Activated CD4-positive, alpha-beta T cell treated with anti-CD3 and anti-CD28 coated beads for 48 hours (primary cell): ENCODE results near the gene HLA-DPB1.
A peak's percentile ranks its signal among the peaks of the same experiment; 100 is the strongest.
"Not testable (repeated sequence)": the region's sequence is repeated elsewhere in the genome, so short reads cannot be mapped to it uniquely, and the experiment has no call there.

Experiments used
- DNase-seq: peaks from one replicate; pipeline ENCODE4 v3.0.0-alpha.2; 2020

Gene HLA-DPB1

GRCh38 chr6:33072508-33073100 lies 3.2 kb upstream of the HLA-DPB1 start:
- no peak for DNase-seq

DNA sequence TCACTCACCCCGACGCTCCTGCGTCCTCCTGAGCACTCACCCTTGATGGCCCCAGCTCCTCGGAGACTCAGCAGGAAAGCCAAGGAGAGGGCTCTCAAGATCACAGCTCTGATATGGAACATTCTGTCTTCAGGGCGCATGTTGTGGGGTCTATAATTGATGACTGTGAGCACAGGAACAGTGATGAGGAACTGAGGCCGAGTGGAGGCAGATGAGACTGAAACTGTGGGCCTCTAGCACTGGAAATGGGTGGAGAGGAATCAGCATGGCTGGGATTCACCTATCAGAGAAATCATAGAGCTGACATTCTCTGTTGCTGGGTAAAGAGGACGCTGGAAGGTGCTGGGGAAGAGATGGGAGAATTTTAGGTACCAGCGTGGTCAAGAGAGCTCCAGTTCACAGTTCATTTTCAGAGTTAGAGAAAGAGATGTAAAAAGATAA lies 2.3 kb upstream of the HLA-DPB1 start, which contains the start of gene HLA-DPA1:
Gene HLA-DPA1 (minus strand): TSS at position 219 of the 441 bp plus-strand sequence.
- peak; percentile 48 for DNase-seq

DNA sequence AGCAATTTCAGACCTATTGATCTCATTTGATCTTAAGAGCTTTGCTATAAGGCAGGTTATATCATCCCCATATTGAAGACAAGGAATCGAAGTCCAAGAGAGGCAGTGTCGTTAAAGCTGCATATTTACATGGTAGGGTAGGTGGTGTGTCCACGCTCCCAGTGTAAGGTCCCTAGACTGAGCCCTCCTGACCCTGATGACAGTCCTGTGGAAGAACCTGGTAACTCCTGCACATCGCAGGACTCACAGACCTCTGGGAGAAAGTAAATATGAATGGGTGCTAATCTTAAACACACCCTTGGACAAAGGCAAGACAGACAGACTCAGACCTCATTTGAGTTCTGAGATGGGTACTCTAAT lies 602 bp upstream of the HLA-DPB1 start:
- DNase-seq = no peak

- DNase-seq = no peak
Observed at GRCh38 chr6:33076406-33076934, 680 bp downstream of the HLA-DPB1 start.

GRCh38 chr6:33077908-33078307 lies 2.1 kb downstream of the HLA-DPB1 start:
- DNase-seq = no peak

DNA sequence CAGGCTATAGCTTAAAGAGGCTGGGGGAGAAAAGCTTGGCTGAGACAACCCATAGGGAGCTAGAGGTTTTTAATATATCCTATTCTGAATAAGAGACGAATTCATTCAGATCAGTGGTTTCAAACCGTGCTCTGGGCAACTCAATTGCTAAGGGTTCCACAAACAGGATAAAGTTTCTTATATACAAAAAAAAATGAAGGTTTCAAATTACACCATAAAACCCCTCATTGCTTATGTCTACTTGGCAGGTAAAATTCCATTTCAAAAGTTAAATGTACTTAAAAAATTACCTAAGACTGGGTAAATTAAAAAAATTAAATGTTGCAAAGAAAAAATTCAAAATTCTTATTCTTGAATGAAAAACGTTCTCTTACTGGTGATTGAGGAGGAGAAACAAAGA lies 2.7 kb downstream of the HLA-DPB1 start:
- no peak for DNase-seq

DNA sequence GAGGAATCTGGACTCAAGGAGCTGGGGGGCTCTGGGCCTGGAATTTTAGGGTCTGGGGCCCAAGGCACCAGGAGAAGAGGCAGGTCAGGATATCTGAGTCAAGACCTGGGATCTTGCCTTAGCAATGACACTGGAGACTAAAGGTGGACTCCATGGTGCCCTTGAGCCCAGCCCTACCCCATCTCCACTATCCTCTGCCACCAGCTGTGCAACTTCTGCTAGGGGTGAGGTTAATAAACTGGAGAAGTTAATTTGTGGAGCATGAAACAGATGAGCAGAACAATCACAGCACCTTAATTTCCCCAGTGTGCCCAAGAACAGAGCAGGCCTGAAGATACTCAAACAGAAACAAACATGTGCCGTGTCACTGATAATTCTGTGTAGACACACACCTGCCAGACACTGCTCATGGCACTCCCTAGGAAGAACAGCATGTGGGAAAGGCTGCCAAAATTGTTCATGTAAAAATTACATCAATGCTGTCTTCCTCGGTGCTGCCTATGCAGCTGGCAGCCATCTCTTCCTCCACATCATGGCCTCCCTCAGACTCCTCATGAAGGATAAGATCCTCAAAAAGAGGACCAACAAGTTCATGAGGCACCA lies 3.2 kb downstream of the HLA-DPB1 start:
- DNase-seq = no peak

- no peak for DNase-seq
Observed at GRCh38 chr6:33079580-33079979, 3.8 kb downstream of the HLA-DPB1 start.

GRCh38 chr6:33080127-33081089 lies 4.6 kb downstream of the HLA-DPB1 start:
- DNase-seq = no peak

- DNase-seq = no peak
Observed at GRCh38 chr6:33081098-33081824, 5.5 kb downstream of the HLA-DPB1 start.

DNA sequence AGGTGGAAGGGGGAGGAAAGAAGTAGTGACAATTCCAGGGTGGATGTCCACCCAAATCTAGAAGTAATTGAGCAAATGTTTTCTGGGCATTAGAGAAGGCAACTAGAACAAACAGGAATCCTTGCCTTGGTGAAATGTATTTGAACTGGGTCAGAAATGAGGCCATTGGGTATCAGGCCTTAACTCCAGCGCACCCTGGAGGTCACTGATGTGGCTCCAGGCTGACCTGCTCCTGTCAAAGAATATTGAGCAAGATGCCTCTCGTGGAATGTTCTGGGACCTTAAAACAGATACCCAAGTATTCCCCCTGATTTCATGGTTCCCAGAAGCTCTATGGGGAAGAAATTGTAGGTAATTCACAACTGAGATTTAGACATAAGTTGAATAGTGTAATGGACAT lies 6.9 kb downstream of the HLA-DPB1 start:
- peak; percentile 37 for DNase-seq

GRCh38 chr6:33085627-33086026 lies 9.8 kb downstream of the HLA-DPB1 start:
- no peak for DNase-seq

GRCh38 chr6:33088258-33088930 lies 12.6 kb downstream of the HLA-DPB1 start:
- no peak for DNase-seq

- DNase-seq = no peak
Observed at GRCh38 chr6:33088931-33089620, 13.3 kb downstream of the HLA-DPB1 start.

GRCh38 chr6:33091957-33092356 lies 16.2 kb downstream of the HLA-DPB1 start:
- DNase-seq = peak; percentile 78

- DNase-seq = no peak
Observed at GRCh38 chr6:33092385-33092784, 16.6 kb downstream of the HLA-DPB1 start.

DNA sequence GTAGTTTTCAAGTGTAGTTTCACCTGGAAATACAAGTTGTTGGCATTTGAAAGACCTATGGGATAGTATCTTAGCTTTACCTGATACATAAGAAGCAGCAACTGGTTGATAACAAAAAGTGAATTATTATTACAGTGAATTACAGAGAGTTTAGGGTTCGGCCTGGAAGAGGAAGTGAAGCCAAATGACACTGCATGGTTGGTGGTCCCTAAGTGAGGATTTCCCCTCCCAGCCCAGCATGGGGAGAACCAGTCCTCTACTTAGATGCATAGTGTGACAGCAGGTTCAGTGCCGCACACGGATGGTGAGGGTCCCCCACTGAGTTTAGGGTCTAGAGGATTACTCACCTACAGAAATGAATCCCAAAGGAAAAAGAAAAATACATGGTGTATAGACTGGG lies 18.1 kb downstream of the HLA-DPB1 start:
- DNase-seq = no peak

DNA sequence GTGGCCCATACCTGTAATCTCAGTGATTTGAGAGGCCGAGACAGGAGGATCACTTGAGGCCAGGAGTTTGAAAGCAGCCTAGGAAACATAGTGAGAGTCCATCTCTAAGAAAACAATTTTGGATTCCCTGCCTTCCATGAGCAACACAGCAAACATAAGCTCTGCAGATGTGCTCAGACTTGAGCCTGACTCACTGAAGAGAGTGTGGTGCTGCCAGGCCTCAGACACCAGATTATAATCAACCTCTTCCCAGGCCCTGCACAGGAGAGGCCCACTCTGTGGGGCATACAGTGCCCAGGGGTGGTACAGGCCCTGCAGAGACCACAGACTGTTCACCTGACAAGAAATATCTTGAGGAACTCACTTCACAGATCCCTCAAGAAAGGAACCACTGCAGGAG lies 19.9 kb downstream of the HLA-DPB1 start:
- no peak for DNase-seq

DNA sequence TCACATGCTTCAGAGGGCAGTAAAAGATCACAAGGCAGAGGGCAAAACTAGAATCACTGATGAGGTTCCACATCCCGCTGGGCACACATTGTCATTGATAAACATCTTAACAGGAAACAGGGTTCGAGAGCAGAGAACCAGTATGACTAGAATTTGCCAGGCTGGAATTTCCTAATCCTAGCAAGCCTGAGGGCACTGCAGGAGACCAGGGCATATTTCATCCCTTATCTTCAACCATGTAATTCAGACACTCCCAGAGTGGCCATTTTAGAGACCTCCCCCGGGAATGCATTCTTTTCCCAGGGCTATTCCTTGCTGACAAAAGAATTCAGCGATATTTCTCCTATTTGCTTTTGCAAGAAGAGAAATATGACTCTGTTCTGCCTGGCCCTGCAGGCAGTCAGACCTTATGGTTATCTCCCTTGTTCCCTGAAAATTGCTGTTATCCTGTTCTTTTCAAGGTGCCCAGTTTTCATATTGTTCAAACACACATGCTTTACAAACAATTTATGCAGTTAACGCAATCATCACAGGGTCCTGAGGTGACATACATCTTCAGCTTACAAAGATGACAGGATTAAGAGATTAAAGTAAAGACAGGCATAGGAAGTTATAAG lies 25.4 kb downstream of the HLA-DPB1 start:
- DNase-seq = not testable (repeated sequence)

- no peak for DNase-seq
Observed at GRCh38 chr6:33103776-33104175, 28.0 kb downstream of the HLA-DPB1 start.

- no peak for DNase-seq
Observed at GRCh38 chr6:33104887-33105286, 29.1 kb downstream of the HLA-DPB1 start.
